Measurements from ENCODE around the gene HES2. TPM values are rescaled to one million over a fixed set of nuclear protein-coding genes. Genes with fewer than 3 reads are reported as not detected.
"Not testable (repeated sequence)": the region's sequence is repeated elsewhere in the genome, so short reads cannot be mapped to it uniquely, and the experiment has no call there.

The HES2 gene
- not detected for polyA plus RNA-seq (ENCODE audit: insufficient read length)

GRCh38 chr1:6419804-6420453, at the start of gene HES2:
Gene HES2 (minus strand): TSS chr1:6419919. CDS start chr1:6419820, 99 bp downstream.
- no peak for DNase-seq (ENCODE audit: low read depth)

GRCh38 chr1:6468729-6469461, 49.2 kb upstream of the HES2 start:
- no peak for DNase-seq (ENCODE audit: low read depth)

GRCh38 chr1:6467744-6468688, 48.3 kb upstream of the HES2 start:
- no peak for DNase-seq (ENCODE audit: low read depth)

- DNase-seq (ENCODE audit: low read depth), result no peak
Measured at GRCh38 chr1:6467224-6467623, 47.5 kb upstream of the HES2 start.

- DNase-seq (ENCODE audit: low read depth), result no peak
Measured at GRCh38 chr1:6466751-6467150, 47.0 kb upstream of the HES2 start.

- no peak for DNase-seq (ENCODE audit: low read depth)
Measured at GRCh38 chr1:6466023-6466422, 46.3 kb upstream of the HES2 start, which contains the start of gene TNFRSF25. Gene TNFRSF25 (minus strand): TSS chr1:6466173. CDS start chr1:6466107, 66 bp downstream.

- no peak for DNase-seq (ENCODE audit: low read depth)
Measured at GRCh38 chr1:6465461-6466005, 45.8 kb upstream of the HES2 start.

- DNase-seq (ENCODE audit: low read depth), result no peak
Measured at GRCh38 chr1:6464915-6465314, 45.2 kb upstream of the HES2 start.

- DNase-seq (ENCODE audit: low read depth), result no peak
Measured at GRCh38 chr1:6464514-6464836, 44.8 kb upstream of the HES2 start.

- no peak for DNase-seq (ENCODE audit: low read depth)
Measured at GRCh38 chr1:6463120-6463412, 43.3 kb upstream of the HES2 start.

GRCh38 chr1:6462412-6463119, 42.8 kb upstream of the HES2 start:
- DNase-seq (ENCODE audit: low read depth), result no peak

- no peak for DNase-seq (ENCODE audit: low read depth)
Measured at GRCh38 chr1:6461538-6462411, 42.1 kb upstream of the HES2 start.

- DNase-seq (ENCODE audit: low read depth), result no peak
Measured at GRCh38 chr1:6461051-6461530, 41.4 kb upstream of the HES2 start.

- DNase-seq (ENCODE audit: low read depth), result no peak
Measured at GRCh38 chr1:6460301-6461050, 40.8 kb upstream of the HES2 start.

- no peak for DNase-seq (ENCODE audit: low read depth)
Measured at GRCh38 chr1:6459850-6460265, 40.1 kb upstream of the HES2 start.

GRCh38 chr1:6456800-6457466, 37.2 kb upstream of the HES2 start:
- no peak for DNase-seq (ENCODE audit: low read depth)

- DNase-seq (ENCODE audit: low read depth), result not testable (repeated sequence)
Measured at GRCh38 chr1:6455752-6456520, 36.2 kb upstream of the HES2 start.

Measured in forelimb muscle (tissue), 1 donor.